ENCODE data around the gene TRPM3. TPM values are rescaled to one million over a fixed set of nuclear protein-coding genes. Genes with fewer than 3 reads are reported as not detected.
"Not testable (repeated sequence)": the region's sequence is repeated elsewhere in the genome, so short reads cannot be mapped to it uniquely, and the experiment has no call there.

The TRPM3 gene
- polyA plus RNA-seq, 1 donor: 0.57 TPM

- WGBS (ENCODE audit: insufficient coverage, low lambda C conversion rate): no CpG with 5 or more reads among the region's 4 CpGs
- no peak for DNase-seq
- no peaks in the 10 kb centered on the region for H3K9me3 ChIP-seq (ENCODE audit: control insufficient read depth, low read depth, low read length)
- H3K27me3 ChIP-seq (ENCODE audit: control insufficient read depth, insufficient read depth, low read length): no peaks in the 10 kb centered on the region
- H3K4me3 ChIP-seq (ENCODE audit: low read length): no peak overlapping the region
- no peak overlapping the region for H3K27ac ChIP-seq (ENCODE audit: low read length)
- H3K36me3 ChIP-seq (ENCODE audit: control insufficient read depth, insufficient read depth, low read length): no peaks in the 10 kb centered on the region
- H3K4me1 ChIP-seq (ENCODE audit: control insufficient read depth, insufficient read depth, low read length): no peaks in the 10 kb centered on the region
Measured at GRCh38 chr9:70979966-70980365, 141.5 kb downstream of the TRPM3 start.

- DNase-seq: no peak
- no peaks in the 10 kb centered on the region for H3K9me3 ChIP-seq (ENCODE audit: control insufficient read depth, low read depth, low read length)
- H3K4me1 ChIP-seq (ENCODE audit: control insufficient read depth, insufficient read depth, low read length): no peaks in the 10 kb centered on the region
- no peaks in the 10 kb centered on the region for H3K36me3 ChIP-seq (ENCODE audit: control insufficient read depth, insufficient read depth, low read length)
- H3K27me3 ChIP-seq (ENCODE audit: control insufficient read depth, insufficient read depth, low read length): no peaks in the 10 kb centered on the region
- WGBS (ENCODE audit: insufficient coverage, low lambda C conversion rate): 100% methylated on average over 1 of the region's 3 CpGs
- no peak overlapping the region for H3K4me3 ChIP-seq (ENCODE audit: low read length)
- H3K27ac ChIP-seq (ENCODE audit: low read length): no peak overlapping the region
Measured at GRCh38 chr9:70978085-70978484, 143.3 kb downstream of the TRPM3 start.

DNA sequence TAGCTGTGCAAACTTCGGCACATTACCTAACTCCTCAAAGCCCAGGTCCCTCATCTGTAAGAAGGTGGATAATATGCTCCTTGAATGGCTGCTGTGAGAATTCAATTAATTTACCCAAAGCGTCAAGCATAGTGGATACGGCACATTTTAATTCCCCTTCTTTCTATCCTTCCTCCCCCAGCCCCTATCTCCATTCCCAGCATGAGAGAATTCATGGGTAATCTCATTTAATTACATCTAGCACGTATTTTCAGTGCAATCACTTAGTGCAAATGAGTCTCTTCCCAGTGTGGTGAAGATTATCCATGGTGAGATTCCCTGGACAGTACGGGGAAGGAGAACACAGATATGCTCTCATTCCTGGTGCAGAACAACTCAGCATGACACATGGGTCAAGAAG is 145.6 kb downstream of the TRPM3 start:
- no peak for DNase-seq
- H3K27ac ChIP-seq (ENCODE audit: low read length): no peak overlapping the region
- no peaks in the 10 kb centered on the region for H3K36me3 ChIP-seq (ENCODE audit: control insufficient read depth, insufficient read depth, low read length)
- H3K9me3 ChIP-seq (ENCODE audit: control insufficient read depth, low read depth, low read length): no peaks in the 10 kb centered on the region
- H3K27me3 ChIP-seq (ENCODE audit: control insufficient read depth, insufficient read depth, low read length): no peaks in the 10 kb centered on the region
- no peaks in the 10 kb centered on the region for H3K4me1 ChIP-seq (ENCODE audit: control insufficient read depth, insufficient read depth, low read length)
- no peak overlapping the region for H3K4me3 ChIP-seq (ENCODE audit: low read length)
- no CpG with 5 or more reads among the region's 5 CpGs for WGBS (ENCODE audit: insufficient coverage, low lambda C conversion rate)

GRCh38 chr9:70971723-70972122 is 149.7 kb downstream of the TRPM3 start:
- H3K27ac ChIP-seq (ENCODE audit: low read length): no peak overlapping the region
- no CpG with 5 or more reads among the region's 1 CpG for WGBS (ENCODE audit: insufficient coverage, low lambda C conversion rate)

DNA sequence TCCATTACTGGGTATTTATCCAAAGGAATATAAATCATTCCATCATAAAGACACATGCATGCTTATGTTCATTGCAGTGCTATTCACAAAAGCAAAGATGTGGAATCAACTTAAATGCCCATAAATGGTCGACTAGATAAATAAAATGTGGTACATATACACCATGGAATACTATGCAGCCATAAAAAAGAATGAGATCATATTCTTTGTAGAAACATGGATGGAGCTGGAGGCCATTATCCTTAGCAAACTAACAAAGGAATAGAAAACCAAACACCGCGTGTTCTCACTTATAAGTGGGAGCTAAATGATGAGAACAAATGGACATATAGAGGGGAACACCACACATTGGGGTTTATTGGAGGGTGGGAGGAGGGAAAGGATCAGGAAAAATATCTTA is 155.0 kb downstream of the TRPM3 start:
- 100% methylated on average over 2 of the region's 3 CpGs for WGBS (ENCODE audit: insufficient coverage, low lambda C conversion rate)
- H3K9me3 ChIP-seq (ENCODE audit: control insufficient read depth, low read depth, low read length); H3K4me3 ChIP-seq (ENCODE audit: low read length); H3K27me3 ChIP-seq (ENCODE audit: control insufficient read depth, insufficient read depth, low read length); H3K27ac ChIP-seq (ENCODE audit: low read length); H3K4me1 ChIP-seq (ENCODE audit: control insufficient read depth, insufficient read depth, low read length); H3K36me3 ChIP-seq (ENCODE audit: control insufficient read depth, insufficient read depth, low read length); DNase-seq: not testable (repeated sequence)

More at GRCh38 chr9:70971723-70972122, 149.7 kb downstream of the TRPM3 start:
- no peaks in the 10 kb centered on the region for H3K4me1 ChIP-seq (ENCODE audit: control insufficient read depth, insufficient read depth, low read length)
- H3K9me3 ChIP-seq (ENCODE audit: control insufficient read depth, low read depth, low read length): no peaks in the 10 kb centered on the region
- no peak overlapping the region for H3K4me3 ChIP-seq (ENCODE audit: low read length)
- H3K27me3 ChIP-seq (ENCODE audit: control insufficient read depth, insufficient read depth, low read length): no peaks in the 10 kb centered on the region
- DNase-seq: no peak
- no peaks in the 10 kb centered on the region for H3K36me3 ChIP-seq (ENCODE audit: control insufficient read depth, insufficient read depth, low read length)

DNA sequence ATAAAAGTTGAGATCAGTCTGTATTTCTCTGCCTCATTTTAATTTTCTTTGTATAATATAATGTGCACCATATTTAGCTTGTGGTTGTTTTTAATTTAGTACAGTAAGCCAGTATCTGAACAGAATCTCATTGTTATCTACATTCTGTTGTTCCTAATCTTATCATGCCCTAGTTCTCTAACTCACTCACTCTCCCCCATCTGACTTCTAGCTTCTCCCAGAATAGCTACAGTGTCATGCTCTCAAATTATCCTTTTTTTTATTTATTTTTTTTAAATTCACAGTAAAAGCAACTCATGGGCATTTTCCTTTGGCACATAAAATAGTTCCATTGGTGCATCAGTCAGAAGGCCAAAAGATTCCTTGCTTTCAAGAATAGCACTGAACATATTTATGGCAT is 156.6 kb downstream of the TRPM3 start:
- DNase-seq: no peak
- no peaks in the 10 kb centered on the region for H3K27me3 ChIP-seq (ENCODE audit: control insufficient read depth, insufficient read depth, low read length)
- H3K4me1 ChIP-seq (ENCODE audit: control insufficient read depth, insufficient read depth, low read length): no peaks in the 10 kb centered on the region
- H3K9me3 ChIP-seq (ENCODE audit: control insufficient read depth, low read depth, low read length): no peaks in the 10 kb centered on the region
- H3K27ac ChIP-seq (ENCODE audit: low read length): no peak overlapping the region
- no peaks in the 10 kb centered on the region for H3K36me3 ChIP-seq (ENCODE audit: control insufficient read depth, insufficient read depth, low read length)
- H3K4me3 ChIP-seq (ENCODE audit: low read length): no peak overlapping the region

- no peaks in the 10 kb centered on the region for H3K9me3 ChIP-seq (ENCODE audit: control insufficient read depth, low read depth, low read length)
- H3K27me3 ChIP-seq (ENCODE audit: control insufficient read depth, insufficient read depth, low read length): no peaks in the 10 kb centered on the region
- no peak overlapping the region for H3K27ac ChIP-seq (ENCODE audit: low read length)
- H3K4me3 ChIP-seq (ENCODE audit: low read length): no peak overlapping the region
- no peaks in the 10 kb centered on the region for H3K36me3 ChIP-seq (ENCODE audit: control insufficient read depth, insufficient read depth, low read length)
- no peak for DNase-seq
- WGBS (ENCODE audit: insufficient coverage, low lambda C conversion rate): no CpG with 5 or more reads among the region's 3 CpGs
- H3K4me1 ChIP-seq (ENCODE audit: control insufficient read depth, insufficient read depth, low read length): no peaks in the 10 kb centered on the region
Measured at GRCh38 chr9:70963554-70963953, 157.9 kb downstream of the TRPM3 start.

- H3K36me3 ChIP-seq (ENCODE audit: control insufficient read depth, insufficient read depth, low read length): no peaks in the 10 kb centered on the region
- H3K4me3 ChIP-seq (ENCODE audit: low read length): no peak overlapping the region
- WGBS (ENCODE audit: insufficient coverage, low lambda C conversion rate): no CpG with 5 or more reads among the region's 4 CpGs
- DNase-seq: no peak
- H3K4me1 ChIP-seq (ENCODE audit: control insufficient read depth, insufficient read depth, low read length): no peaks in the 10 kb centered on the region
- H3K27ac ChIP-seq (ENCODE audit: low read length): no peak overlapping the region
- H3K27me3 ChIP-seq (ENCODE audit: control insufficient read depth, insufficient read depth, low read length): no peaks in the 10 kb centered on the region
- no peaks in the 10 kb centered on the region for H3K9me3 ChIP-seq (ENCODE audit: control insufficient read depth, low read depth, low read length)
Measured at GRCh38 chr9:70962761-70963440, 158.5 kb downstream of the TRPM3 start.

DNA sequence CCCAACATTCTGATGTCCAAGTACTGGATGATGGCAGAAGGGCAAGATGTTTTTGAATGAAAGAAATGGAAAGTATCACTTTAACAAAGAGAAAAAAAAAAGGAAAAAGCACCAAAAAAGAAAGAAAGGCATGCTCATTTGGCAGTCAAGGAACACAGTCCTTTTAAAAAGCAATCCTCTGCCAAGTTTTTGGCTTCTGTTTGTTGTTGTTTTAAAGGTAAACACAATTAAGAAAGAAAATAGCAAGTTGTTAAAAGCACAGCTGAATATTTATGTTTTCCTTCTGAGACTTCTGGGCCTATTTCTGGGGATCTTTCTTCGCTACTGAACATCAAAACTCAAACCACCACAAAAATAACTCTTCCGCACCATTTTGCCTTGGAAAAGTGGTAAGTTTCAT is 162.1 kb downstream of the TRPM3 start:
- Histone ChIP-seq H3K27me3 (ENCODE audit: control insufficient read depth, insufficient read depth, low read length) (no peaks in the 10 kb centered on the region), H3K9me3 (ENCODE audit: control insufficient read depth, low read depth, low read length) (no peaks in the 10 kb centered on the region), H3K4me3 (ENCODE audit: low read length) (no peak overlapping the region), H3K36me3 (ENCODE audit: control insufficient read depth, insufficient read depth, low read length) (no peaks in the 10 kb centered on the region), H3K4me1 (ENCODE audit: control insufficient read depth, insufficient read depth, low read length) (no peaks in the 10 kb centered on the region), H3K27ac (ENCODE audit: low read length) (no peak overlapping the region)
- WGBS (ENCODE audit: insufficient coverage, low lambda C conversion rate): 63% methylated on average over 2 of the region's 2 CpGs
- DNase-seq: no peak

DNA sequence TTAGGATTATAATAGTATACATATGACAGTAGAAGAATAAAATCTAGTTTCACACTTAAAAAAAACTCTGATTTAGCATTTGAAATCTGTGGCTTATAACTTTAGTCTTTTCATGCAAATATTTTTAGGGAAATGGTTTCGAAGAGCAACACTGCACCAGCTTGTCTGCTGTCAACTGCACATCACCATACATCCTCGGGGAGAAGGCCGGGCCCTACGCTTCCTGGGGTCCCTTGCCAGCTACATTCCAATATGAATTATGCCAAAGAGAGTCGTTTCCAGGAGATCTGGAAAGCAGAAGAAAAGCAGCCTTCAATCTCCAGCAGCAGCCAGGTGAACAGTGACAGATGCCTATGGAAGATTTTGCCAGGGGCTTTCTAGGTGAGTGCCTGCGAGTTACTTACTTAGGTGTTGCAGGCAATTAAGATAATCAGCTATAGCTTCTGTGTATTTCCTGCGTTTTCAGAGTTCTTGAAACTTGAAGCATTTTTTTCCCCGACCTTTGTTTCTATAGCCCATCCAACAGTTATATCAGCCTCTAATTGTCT is 166.8 kb downstream of the TRPM3 start:
- Histone ChIP-seq H3K27ac (ENCODE audit: low read length) (no peak overlapping the region), H3K27me3 (ENCODE audit: control insufficient read depth, insufficient read depth, low read length) (no peaks in the 10 kb centered on the region), H3K4me3 (ENCODE audit: low read length) (no peak overlapping the region), H3K36me3 (ENCODE audit: control insufficient read depth, insufficient read depth, low read length) (no peaks in the 10 kb centered on the region), H3K9me3 (ENCODE audit: control insufficient read depth, low read depth, low read length) (no peaks in the 10 kb centered on the region), H3K4me1 (ENCODE audit: control insufficient read depth, insufficient read depth, low read length) (no peaks in the 10 kb centered on the region)
- no peak for DNase-seq
- no CpG with 5 or more reads among the region's 8 CpGs for WGBS (ENCODE audit: insufficient coverage, low lambda C conversion rate)

- WGBS (ENCODE audit: insufficient coverage, low lambda C conversion rate): no CpG with 5 or more reads among the region's 1 CpG
- Histone ChIP-seq H3K4me3 (ENCODE audit: low read length) (no peak overlapping the region), H3K27me3 (ENCODE audit: control insufficient read depth, insufficient read depth, low read length) (no peaks in the 10 kb centered on the region), H3K4me1 (ENCODE audit: control insufficient read depth, insufficient read depth, low read length) (no peaks in the 10 kb centered on the region), H3K27ac (ENCODE audit: low read length) (no peak overlapping the region), H3K36me3 (ENCODE audit: control insufficient read depth, insufficient read depth, low read length) (no peaks in the 10 kb centered on the region), H3K9me3 (ENCODE audit: control insufficient read depth, low read depth, low read length) (no peaks in the 10 kb centered on the region)
- no peak for DNase-seq
Measured at GRCh38 chr9:70954126-70954525, 167.3 kb downstream of the TRPM3 start.

Data from large intestine (tissue), 3 donors.